Activated T-helper 17 cell treated with anti-CD3 and anti-CD28 coated beads, Interleukin-2, amount 50 U/mL, for 72 hours (primary cell): ENCODE measurements around the gene NOTCH1. TPM values are rescaled to one million over a fixed set of nuclear protein-coding genes. Genes with fewer than 3 reads are reported as not detected.

Experiments used
- ATAC-seq: fragments of 150-1000 bp; cut with Tn5 transposase; replicated peaks from 2 replicates; pipeline ENCODE4 v1.10.0; 2021; ENCODE audit warnings: mild to moderate bottlenecking, moderate library complexity
- H3K27ac Mint-ChIP-seq: one replicate; pipeline ENCODE4 v1.8.0; 2022; ENCODE audit warnings: mixed read lengths
- H3K27me3 Mint-ChIP-seq: one replicate; pipeline ENCODE4 v1.8.0; 2022; ENCODE audit warnings: mixed read lengths
- H3K36me3 Mint-ChIP-seq: one replicate; pipeline ENCODE4 v1.8.0; 2022; ENCODE audit warnings: low read depth, mild to moderate bottlenecking, mixed read lengths
- H3K4me1 Mint-ChIP-seq: one replicate; pipeline ENCODE4 v1.8.0; 2022; ENCODE audit warnings: mixed read lengths
- H3K4me3 Mint-ChIP-seq: one replicate; pipeline ENCODE4 v1.8.0; 2022; ENCODE audit warnings: mild to moderate bottlenecking, mixed read lengths
- H3K9me3 Mint-ChIP-seq: one replicate; pipeline ENCODE4 v1.8.0; 2022; ENCODE audit warnings: mixed read lengths
- total RNA-seq, 2 donors: library from RNA; stranded (reverse); gene quantifications; one replicate each; pipeline ENCODE4 v1.2.3, GENCODE V29; 2022

Gene NOTCH1
- total RNA-seq, 2 donors from 2014 or later: 63.8 to 65.9 TPM

- H3K4me1 Mint-ChIP-seq: peaks cover 5% of the 10 kb centered on the region
- H3K4me3 Mint-ChIP-seq: peak overlapping the region; percentile 61
- no peak for ATAC-seq
- no peaks in the 10 kb centered on the region for H3K9me3 Mint-ChIP-seq
- peaks cover 19% of the 10 kb centered on the region for H3K36me3 Mint-ChIP-seq
- H3K27ac Mint-ChIP-seq: peak overlapping the region; percentile 50
- no peaks in the 10 kb centered on the region for H3K27me3 Mint-ChIP-seq
Measured at GRCh38 chr9:136484153-136485048, 61.4 kb downstream of the NOTCH1 start.

- Mint-ChIP-seq H3K4me1 (peaks cover 9% of the 10 kb centered on the region), H3K36me3 (peaks cover 26% of the 10 kb centered on the region), H3K27me3 (no peaks in the 10 kb centered on the region), H3K9me3 (no peaks in the 10 kb centered on the region), H3K4me3 (peak overlapping the region; percentile 91), H3K27ac (peak overlapping the region; percentile 91)
- ATAC-seq: peak; percentile 66
Measured at GRCh38 chr9:136483589-136484152, 62.2 kb downstream of the NOTCH1 start.

GRCh38 chr9:136482793-136483588 lies 62.9 kb downstream of the NOTCH1 start, which contains the start of gene SEC16A:
TSS of gene SEC16A (minus strand) at chr9:136483040. CDS start at chr9:136477615, 5,425 bp downstream.
- Mint-ChIP-seq H3K36me3 (peaks cover 32% of the 10 kb centered on the region), H3K27me3 (no peaks in the 10 kb centered on the region), H3K4me3 (peak within 1 kb of the TSS; percentile 91), H3K9me3 (no peaks in the 10 kb centered on the region), H3K27ac (peak within 1 kb of the TSS; percentile 91), H3K4me1 (peaks cover 9% of the 10 kb centered on the region)
- peak; percentile 77 for ATAC-seq

GRCh38 chr9:136482046-136482792 lies 63.6 kb downstream of the NOTCH1 start:
- H3K36me3 Mint-ChIP-seq: peaks cover 40% of the 10 kb centered on the region
- H3K9me3 Mint-ChIP-seq: no peaks in the 10 kb centered on the region
- no peaks in the 10 kb centered on the region for H3K27me3 Mint-ChIP-seq
- ATAC-seq: no peak
- peaks cover 9% of the 10 kb centered on the region for H3K4me1 Mint-ChIP-seq
- peak overlapping the region; percentile 91 for H3K27ac Mint-ChIP-seq
- peak overlapping the region; percentile 91 for H3K4me3 Mint-ChIP-seq

GRCh38 chr9:136481558-136481957 lies 64.3 kb downstream of the NOTCH1 start:
- Mint-ChIP-seq H3K9me3 (no peaks in the 10 kb centered on the region), H3K4me1 (peaks cover 9% of the 10 kb centered on the region), H3K4me3 (peak overlapping the region; percentile 91), H3K36me3 (peaks cover 47% of the 10 kb centered on the region), H3K27ac (peak overlapping the region; percentile 91), H3K27me3 (no peaks in the 10 kb centered on the region)
- no peak for ATAC-seq

- Mint-ChIP-seq H3K27ac (no peak overlapping the region), H3K27me3 (no peaks in the 10 kb centered on the region)
Measured at GRCh38 chr9:136476369-136477150, 69.3 kb downstream of the NOTCH1 start.

GRCh38 chr9:136474974-136475865 lies 70.6 kb downstream of the NOTCH1 start:
- H3K36me3 Mint-ChIP-seq: peaks cover 93% of the 10 kb centered on the region
- no peak for ATAC-seq
- no peak overlapping the region for H3K4me3 Mint-ChIP-seq
- no peak overlapping the region for H3K27ac Mint-ChIP-seq
- H3K4me1 Mint-ChIP-seq: peaks cover 3% of the 10 kb centered on the region
- H3K27me3 Mint-ChIP-seq: no peaks in the 10 kb centered on the region
- no peaks in the 10 kb centered on the region for H3K9me3 Mint-ChIP-seq

More at GRCh38 chr9:136476369-136477150, 69.3 kb downstream of the NOTCH1 start:
- no peaks in the 10 kb centered on the region for H3K9me3 Mint-ChIP-seq
- peaks cover 6% of the 10 kb centered on the region for H3K4me1 Mint-ChIP-seq
- H3K36me3 Mint-ChIP-seq: peaks cover 85% of the 10 kb centered on the region
- no peak for ATAC-seq
- no peak overlapping the region for H3K4me3 Mint-ChIP-seq

- Mint-ChIP-seq H3K9me3 (no peaks in the 10 kb centered on the region), H3K27ac (no peak overlapping the region), H3K4me1 (peaks cover 3% of the 10 kb centered on the region)
Measured at GRCh38 chr9:136474021-136474640, 71.7 kb downstream of the NOTCH1 start.

GRCh38 chr9:136473354-136473721 lies 72.5 kb downstream of the NOTCH1 start:
- Mint-ChIP-seq H3K27ac (no peak overlapping the region), H3K4me1 (no peaks in the 10 kb centered on the region), H3K36me3 (peaks cover 96% of the 10 kb centered on the region), H3K4me3 (no peak overlapping the region), H3K9me3 (no peaks in the 10 kb centered on the region), H3K27me3 (no peaks in the 10 kb centered on the region)
- no peak for ATAC-seq

More at GRCh38 chr9:136474021-136474640, 71.7 kb downstream of the NOTCH1 start:
- Mint-ChIP-seq H3K27me3 (no peaks in the 10 kb centered on the region), H3K4me3 (no peak overlapping the region), H3K36me3 (peaks cover 96% of the 10 kb centered on the region)
- no peak for ATAC-seq

- H3K9me3 Mint-ChIP-seq: no peaks in the 10 kb centered on the region
- peaks cover 96% of the 10 kb centered on the region for H3K36me3 Mint-ChIP-seq
- no peak overlapping the region for H3K4me3 Mint-ChIP-seq
- H3K27me3 Mint-ChIP-seq: no peaks in the 10 kb centered on the region
- no peak for ATAC-seq
- H3K4me1 Mint-ChIP-seq: no peaks in the 10 kb centered on the region
- no peak overlapping the region for H3K27ac Mint-ChIP-seq
Measured at GRCh38 chr9:136472640-136473353, 73.1 kb downstream of the NOTCH1 start.

GRCh38 chr9:136471802-136472487 lies 73.9 kb downstream of the NOTCH1 start:
- Mint-ChIP-seq H3K27ac (no peak overlapping the region), H3K9me3 (no peaks in the 10 kb centered on the region), H3K4me1 (no peaks in the 10 kb centered on the region), H3K27me3 (no peaks in the 10 kb centered on the region), H3K36me3 (peaks cover 96% of the 10 kb centered on the region), H3K4me3 (no peak overlapping the region)
- ATAC-seq: no peak
